HG02884 (cell line): ENCODE measurements around the gene CCDC9.
"Not testable (repeated sequence)": the region's sequence is repeated elsewhere in the genome, so short reads cannot be mapped to it uniquely, and the experiment has no call there.

Source experiments
- ATAC-seq: cut with Tn5 transposase; IDR thresholded peaks from one replicate; pipeline ENCODE4 v1.9.1; 2021; ENCODE audit warnings: mild to moderate bottlenecking, moderate library complexity; ENCODE audit not compliant: unreplicated experiment

CCDC9 gene

GRCh38 chr19:47231215-47232054, 24.9 kb upstream of the CCDC9 start:
- no peak for ATAC-seq

GRCh38 chr19:47232422-47233211, 23.7 kb upstream of the CCDC9 start:
- ATAC-seq = no peak

GRCh38 chr19:47236072-47236675, 20.2 kb upstream of the CCDC9 start:
- ATAC-seq = no peak

GRCh38 chr19:47239152-47239551, 17.2 kb upstream of the CCDC9 start:
- no peak for ATAC-seq

GRCh38 chr19:47239610-47240296, 16.6 kb upstream of the CCDC9 start:
- ATAC-seq = no peak

- no peak for ATAC-seq
Measured at GRCh38 chr19:47240556-47240955, 15.8 kb upstream of the CCDC9 start.

- ATAC-seq = no peak
Measured at GRCh38 chr19:47240996-47241918, 15.1 kb upstream of the CCDC9 start.

GRCh38 chr19:47241919-47242577, 14.3 kb upstream of the CCDC9 start:
- no peak for ATAC-seq

GRCh38 chr19:47243364-47243775, 13.0 kb upstream of the CCDC9 start:
- ATAC-seq = no peak

GRCh38 chr19:47243776-47244547, 12.4 kb upstream of the CCDC9 start:
- ATAC-seq = no peak

GRCh38 chr19:47247308-47247990, 8.9 kb upstream of the CCDC9 start:
- no peak for ATAC-seq

- not testable (repeated sequence) for ATAC-seq
Measured at GRCh38 chr19:47253016-47253415, 3.3 kb upstream of the CCDC9 start.

- ATAC-seq = no peak
Measured at GRCh38 chr19:47253467-47253881, 2.9 kb upstream of the CCDC9 start.

- ATAC-seq = no peak
Measured at GRCh38 chr19:47253970-47254369, 2.4 kb upstream of the CCDC9 start.

GRCh38 chr19:47256693-47257410, 527 bp downstream of the CCDC9 start:
- ATAC-seq = peak; percentile 70

GRCh38 chr19:47257411-47258169, 1.3 kb downstream of the CCDC9 start:
- no peak for ATAC-seq

- ATAC-seq = no peak
Measured at GRCh38 chr19:47258434-47258833, 2.1 kb downstream of the CCDC9 start.
